HepG2 (cell line): ENCODE results near the gene FBXL7. TPM values are rescaled to one million over a fixed set of nuclear protein-coding genes. Genes with fewer than 3 reads are reported as not detected.

Source experiments
- ATAC-seq: fragments of 200-7000 bp; cut with Tn5 transposase; 3 replicates; pipeline ENCODE4 v1.9.1; 2020; ENCODE audit warnings: mild to moderate bottlenecking, moderate library complexity
- BruUV-seq: library from RNA; stranded (reverse); fragments of 400-500 nt; replicated peaks from 2 replicates; lab custom pipeline; 2021; lab: Mats Ljungman, UMichigan
- CTCF ChIA-PET: fragments of 300-600 bp; formaldehyde crosslinking; extraction: SDS; loops from one replicate; lab custom pipeline; 2021; ENCODE audit warnings: low total read pairs, inconsistent platforms, low intra/inter-chr PET ratio; lab: Yijun Ruan, JAX
- POLR2A ChIA-PET: fragments of 350-600 bp; sonication (Branson Sonifier 250); formaldehyde crosslinking; loops from one replicate; lab custom pipeline; 2020; ENCODE audit warnings: antibody characterized with exemption, inconsistent platforms; lab: Yijun Ruan, JAX
- DNase-seq: peaks from one replicate; pipeline ENCODE4 v3.0.0-alpha.2; 2015; ENCODE audit warnings: low spot score
- FAIRE-seq: peaks from 3 replicates; lab custom pipeline; 2011; peaks lifted over from hg19 to GRCh38; lab: Jason Lieb, UNC
- H2AFZ ChIP-seq: one replicate; pipeline ENCODE4 v1.6.1; 2011; ENCODE audit warnings: low read length, inconsistent platforms
- H3K27ac ChIP-seq: fragments of 300-600 bp; 3 replicates; pipeline ENCODE4 v1.8.0; 2011; ENCODE audit warnings: mixed run types, mild to moderate bottlenecking, mixed read lengths, low read length, inconsistent platforms; ENCODE audit not compliant: insufficient read depth; ENCODE audit errors: extremely low read length
- H3K27me3 ChIP-seq, 2 experiments: fragments of 200-600 bp in 1 of 2; 2 replicates in 1 of 2; 3 replicates in 1 of 2; pipeline versions ENCODE4 v1.6.0 to v1.8.0; 2011; ENCODE audit warnings: low read length in 2 of 2, mild to moderate bottlenecking in 2 of 2, moderate library complexity in 2 of 2, inconsistent platforms in 1 of 2; ENCODE audit not compliant: insufficient read depth in 2 of 2, control insufficient read depth in 1 of 2
- H3K36me3 ChIP-seq, 2 experiments: fragments of 200-600 bp in 1 of 2; replicated peaks in 1 of 2; 2 replicates in 1 of 2; 3 replicates in 1 of 2; pipeline versions ENCODE4 v1.5.1 to v1.8.0; 2011; ENCODE audit warnings: low read length in 2 of 2, inconsistent platforms in 1 of 2; ENCODE audit not compliant: insufficient read depth in 2 of 2, control insufficient read depth in 1 of 2
- H3K4me1 ChIP-seq: 2 replicates; pipeline ENCODE4 v1.5.1; 2012; ENCODE audit warnings: low read length, inconsistent platforms; ENCODE audit not compliant: insufficient read depth
- H3K4me2 ChIP-seq: 2 replicates; pipeline ENCODE4 v1.6.0; 2011; ENCODE audit warnings: low read depth, low read length, inconsistent platforms
- H3K4me3 ChIP-seq, 3 experiments: fragments of 200-600 bp in 1 of 3; sonication (generic), shearing (Covaris generic) in 1 of 3; replicated peaks in 1 of 3; 2 replicates each; pipeline ENCODE4 v1.5.1; 2011 to 2016; ENCODE audit warnings: low read length in 3 of 3, inconsistent platforms in 2 of 3, low read depth in 2 of 3, mild to moderate bottlenecking in 2 of 3, control low read depth in 1 of 3, mixed read lengths in 1 of 3; ENCODE audit not compliant: insufficient read depth in 1 of 3
- H3K79me2 ChIP-seq: one replicate; pipeline ENCODE4 v1.6.1; 2011; ENCODE audit warnings: low read length, inconsistent platforms; ENCODE audit not compliant: insufficient read depth
- H3K9ac ChIP-seq: 2 replicates; pipeline ENCODE4 v1.6.0; 2011; ENCODE audit warnings: mild to moderate bottlenecking, low read depth, low read length, inconsistent platforms; ENCODE audit not compliant: insufficient read depth
- H3K9me3 ChIP-seq: 2 replicates; pipeline ENCODE4 v1.5.1; 2012; ENCODE audit warnings: mild to moderate bottlenecking, low read length
- H4K20me1 ChIP-seq: 2 replicates; pipeline ENCODE4 v1.6.0; 2011; ENCODE audit warnings: inconsistent platforms, mild to moderate bottlenecking, low read length, moderate library complexity; ENCODE audit not compliant: insufficient read depth
- ARHGAP35 ChIP-seq: sonication (generic); formaldehyde crosslinking; IDR thresholded peaks from 2 replicates; pipeline ENCODE4 v1.9.0; 2022; ENCODE audit warnings: mild to moderate bottlenecking, inconsistent platforms, moderate library complexity, missing genetic modification reagents, borderline replicate concordance
- CHD4 ChIP-seq: fragments of 200-600 bp; sonication (generic); IDR thresholded peaks from 2 replicates; pipeline ENCODE4 v1.7.0; 2017; ENCODE audit warnings: mild to moderate bottlenecking, low read length, borderline replicate concordance
- JUND ChIP-seq: sonication (generic); formaldehyde crosslinking; IDR thresholded peaks from 2 replicates; pipeline ENCODE4 v1.8.0; 2022; ENCODE audit warnings: mild to moderate bottlenecking, missing genetic modification reagents
- RARG ChIP-seq: sonication (generic); formaldehyde crosslinking; IDR thresholded peaks from 2 replicates; pipeline ENCODE4 v1.4.0; 2020; ENCODE audit warnings: low read depth, mild to moderate bottlenecking, missing genetic modification reagents
- REXO4 ChIP-seq: sonication (generic); formaldehyde crosslinking; IDR thresholded peaks from 2 replicates; pipeline ENCODE4 v1.8.0; 2022; ENCODE audit warnings: missing genetic modification reagents, mild to moderate bottlenecking, borderline replicate concordance
- TMF1 ChIP-seq: sonication (generic); formaldehyde crosslinking; IDR thresholded peaks from 2 replicates; pipeline ENCODE4 v1.8.1; 2022; ENCODE audit warnings: low read depth, missing genetic modification reagents
- ZBTB38 ChIP-seq: sonication (generic); formaldehyde crosslinking; IDR thresholded peaks from 2 replicates; pipeline ENCODE4 v1.5.1; 2020; ENCODE audit warnings: mild to moderate bottlenecking, missing genetic modification reagents
- ZIK1 ChIP-seq: sonication (generic); formaldehyde crosslinking; IDR thresholded peaks from 2 replicates; pipeline ENCODE4 v1.5.0; 2020; ENCODE audit warnings: mild to moderate bottlenecking, low read depth, missing genetic modification reagents, borderline replicate concordance
- ZNF253 ChIP-seq: sonication (generic); formaldehyde crosslinking; IDR thresholded peaks from 2 replicates; pipeline ENCODE4 v1.8.0; 2022; ENCODE audit warnings: mild to moderate bottlenecking, missing genetic modification reagents, borderline replicate concordance
- ZNF432 ChIP-seq: sonication (generic); formaldehyde crosslinking; IDR thresholded peaks from 2 replicates; pipeline ENCODE4 v1.5.0; 2020; ENCODE audit warnings: missing genetic modification reagents, mild to moderate bottlenecking, borderline replicate concordance
- ZNF563 ChIP-seq: sonication (generic); formaldehyde crosslinking; IDR thresholded peaks from 2 replicates; pipeline ENCODE4 v1.8.0; 2022; ENCODE audit warnings: mild to moderate bottlenecking, moderate library complexity, missing genetic modification reagents
- WGBS: methylation state at CpG from one replicate; pipeline ENCODE4 v1.1.6; 2017; ENCODE audit warnings: low lambda C conversion rate; 5-methylcytosine and 5-hydroxymethylcytosine counted together
- in situ Hi-C: cut with HindIII; loops from 2 replicates; pipeline ENCODE4 v1.10.0; 2017; ENCODE audit warnings: low pct_unique_long_range_greater_than_20kb; ENCODE audit not compliant: extremely low pct_ligation_motif_present
- intact Hi-C: fragments of 100-400 bp; cut with micrococcal nuclease; formaldehyde crosslinking; loops from one replicate; pipeline ENCODE4 v1.10.0; 2022; ENCODE audit not compliant: unreplicated experiment
- polyA plus RNA-seq, 8 experiments: library from polyadenylated mRNA; depleted of rRNA in 3 of 8; stranded (reverse) in 7 of 8; unstranded in 1 of 8; fragments of >200 nt; fragmentation: Illumina TruSeq in 4 of 8; extraction: Trizol in 4 of 8; gene quantifications; 2 replicates each; pipeline versions ENCODE4 v1.2.1 to v1.2.3, GENCODE V29; 2011 to 2016; ENCODE audit warnings: low read depth in 4 of 8, missing spikeins in 1 of 8, mixed read lengths in 1 of 8; ENCODE audit not compliant: insufficient read depth in 1 of 8
- total RNA-seq, 5 experiments: library from RNA; depleted of rRNA; stranded (reverse); fragments of >200 nt; fragmentation: Illumina TruSeq; extraction: Trizol; gene quantifications; 2 replicates each; pipeline ENCODE4 v1.2.3, GENCODE V29; 2016; ENCODE audit warnings: low read depth in 1 of 5
- TF ChIP-seq, protein P1 (sequence below): sonication (generic); formaldehyde crosslinking; IDR thresholded peaks from 2 replicates; pipeline ENCODE4 v1.5.1; 2020; ENCODE audit warnings: missing genetic modification reagents, mild to moderate bottlenecking, borderline replicate concordance
- TF ChIP-seq, protein P2 (sequence below): sonication (generic); formaldehyde crosslinking; IDR thresholded peaks from 2 replicates; pipeline ENCODE4 v1.5.0; 2020; ENCODE audit warnings: mild to moderate bottlenecking, missing genetic modification reagents, moderate library complexity
- TF ChIP-seq, protein P3 (sequence below): sonication (generic); formaldehyde crosslinking; IDR thresholded peaks from 2 replicates; pipeline ENCODE4 v1.5.0; 2020; ENCODE audit warnings: missing genetic modification reagents
- TF ChIP-seq, protein P4 (sequence below): sonication (generic); formaldehyde crosslinking; IDR thresholded peaks from 2 replicates; pipeline ENCODE4 v1.4.0; 2020; ENCODE audit warnings: missing genetic modification reagents

FBXL7 gene
- total and polyA plus RNA-seq, 2 of the 13 experiments (the other 11 are each of a cell fraction or from before 2014, with no cell fraction given): 0.07 TPM; not detected in 1

DNA sequence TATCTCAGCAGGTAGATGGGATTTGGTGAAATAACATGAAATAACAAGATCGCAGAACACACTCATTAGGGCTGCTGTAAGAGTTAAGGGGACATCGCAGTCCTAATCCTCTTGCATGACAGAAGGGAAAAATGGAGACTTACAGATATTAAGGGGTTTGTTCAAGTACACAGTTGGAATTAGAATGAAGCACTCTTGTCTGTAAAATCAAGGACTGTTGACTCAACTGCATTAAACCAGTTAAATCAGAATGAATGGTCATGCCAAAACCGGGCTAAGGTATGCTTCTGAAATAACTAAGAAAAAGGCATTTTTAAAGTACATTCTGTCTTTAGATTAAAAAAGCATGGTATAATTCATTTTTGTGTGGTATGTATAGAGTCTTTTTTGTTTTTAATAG is 95.9 kb downstream of the FBXL7 start:
- BruUV-seq: no TSS peak
- Histone ChIP-seq H3K4me3 (no peak overlapping the region), H3K27me3 (no peaks in the 10 kb centered on the region), H3K79me2 (no peaks in the 10 kb centered on the region), H2AFZ (no peak overlapping the region), H3K4me2 (no peak overlapping the region), H3K9me3 (no peaks in the 10 kb centered on the region), H3K9ac (no peak overlapping the region), H3K36me3 (no peaks in the 10 kb centered on the region), H3K27ac (no peak overlapping the region), H4K20me1 (no peaks in the 10 kb centered on the region), H3K4me1 (no peaks in the 10 kb centered on the region)
- 18% methylated on average over 3 of the region's 3 CpGs for WGBS
- DNase-seq (no peak), ATAC-seq (no peak), FAIRE-seq (no peak)
- intact Hi-C loops (no loop called here), in situ Hi-C loops (no loop called here)
- TF ChIP-seq ZIK1 (CRISPR knock-in tag) (no peak), ARHGAP35 (CRISPR knock-in tag) (no peak), ZNF253 (CRISPR knock-in tag) (no peak), RARG (CRISPR knock-in tag) (no peak), CHD4 (no peak), ZBTB38 (CRISPR knock-in tag) (no peak), ZNF563 (CRISPR knock-in tag) (no peak), JUND (CRISPR knock-in tag) (no peak), TMF1 (CRISPR knock-in tag) (no peak), ZNF432 (no peak), REXO4 (no peak)
- TF ChIP-seq, protein P1, sequence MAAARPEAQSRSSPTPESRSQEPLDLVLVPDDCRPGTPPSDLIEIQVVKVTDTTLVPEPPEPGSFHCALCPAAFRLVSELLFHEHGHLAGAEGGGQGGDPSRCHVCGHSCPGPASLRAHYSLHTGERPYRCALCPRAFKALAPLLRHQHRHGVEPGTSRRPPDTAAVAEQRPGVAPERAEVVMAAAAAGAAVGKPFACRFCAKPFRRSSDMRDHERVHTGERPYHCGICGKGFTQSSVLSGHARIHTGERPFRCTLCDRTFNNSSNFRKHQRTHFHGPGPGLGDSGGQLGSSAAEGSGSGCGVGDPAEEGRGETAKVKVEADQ (CRISPR knock-in tag): no peak
- TF ChIP-seq, protein P2, sequence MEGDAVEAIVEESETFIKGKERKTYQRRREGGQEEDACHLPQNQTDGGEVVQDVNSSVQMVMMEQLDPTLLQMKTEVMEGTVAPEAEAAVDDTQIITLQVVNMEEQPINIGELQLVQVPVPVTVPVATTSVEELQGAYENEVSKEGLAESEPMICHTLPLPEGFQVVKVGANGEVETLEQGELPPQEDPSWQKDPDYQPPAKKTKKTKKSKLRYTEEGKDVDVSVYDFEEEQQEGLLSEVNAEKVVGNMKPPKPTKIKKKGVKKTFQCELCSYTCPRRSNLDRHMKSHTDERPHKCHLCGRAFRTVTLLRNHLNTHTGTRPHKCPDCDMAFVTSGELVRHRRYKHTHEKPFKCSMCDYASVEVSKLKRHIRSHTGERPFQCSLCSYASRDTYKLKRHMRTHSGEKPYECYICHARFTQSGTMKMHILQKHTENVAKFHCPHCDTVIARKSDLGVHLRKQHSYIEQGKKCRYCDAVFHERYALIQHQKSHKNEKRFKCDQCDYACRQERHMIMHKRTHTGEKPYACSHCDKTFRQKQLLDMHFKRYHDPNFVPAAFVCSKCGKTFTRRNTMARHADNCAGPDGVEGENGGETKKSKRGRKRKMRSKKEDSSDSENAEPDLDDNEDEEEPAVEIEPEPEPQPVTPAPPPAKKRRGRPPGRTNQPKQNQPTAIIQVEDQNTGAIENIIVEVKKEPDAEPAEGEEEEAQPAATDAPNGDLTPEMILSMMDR (CRISPR knock-in tag): no peak
- TF ChIP-seq, protein P3, sequence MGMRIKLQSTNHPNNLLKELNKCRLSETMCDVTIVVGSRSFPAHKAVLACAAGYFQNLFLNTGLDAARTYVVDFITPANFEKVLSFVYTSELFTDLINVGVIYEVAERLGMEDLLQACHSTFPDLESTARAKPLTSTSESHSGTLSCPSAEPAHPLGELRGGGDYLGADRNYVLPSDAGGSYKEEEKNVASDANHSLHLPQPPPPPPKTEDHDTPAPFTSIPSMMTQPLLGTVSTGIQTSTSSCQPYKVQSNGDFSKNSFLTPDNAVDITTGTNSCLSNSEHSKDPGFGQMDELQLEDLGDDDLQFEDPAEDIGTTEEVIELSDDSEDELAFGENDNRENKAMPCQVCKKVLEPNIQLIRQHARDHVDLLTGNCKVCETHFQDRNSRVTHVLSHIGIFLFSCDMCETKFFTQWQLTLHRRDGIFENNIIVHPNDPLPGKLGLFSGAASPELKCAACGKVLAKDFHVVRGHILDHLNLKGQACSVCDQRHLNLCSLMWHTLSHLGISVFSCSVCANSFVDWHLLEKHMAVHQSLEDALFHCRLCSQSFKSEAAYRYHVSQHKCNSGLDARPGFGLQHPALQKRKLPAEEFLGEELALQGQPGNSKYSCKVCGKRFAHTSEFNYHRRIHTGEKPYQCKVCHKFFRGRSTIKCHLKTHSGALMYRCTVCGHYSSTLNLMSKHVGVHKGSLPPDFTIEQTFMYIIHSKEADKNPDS: no peak
- TF ChIP-seq, protein P4, sequence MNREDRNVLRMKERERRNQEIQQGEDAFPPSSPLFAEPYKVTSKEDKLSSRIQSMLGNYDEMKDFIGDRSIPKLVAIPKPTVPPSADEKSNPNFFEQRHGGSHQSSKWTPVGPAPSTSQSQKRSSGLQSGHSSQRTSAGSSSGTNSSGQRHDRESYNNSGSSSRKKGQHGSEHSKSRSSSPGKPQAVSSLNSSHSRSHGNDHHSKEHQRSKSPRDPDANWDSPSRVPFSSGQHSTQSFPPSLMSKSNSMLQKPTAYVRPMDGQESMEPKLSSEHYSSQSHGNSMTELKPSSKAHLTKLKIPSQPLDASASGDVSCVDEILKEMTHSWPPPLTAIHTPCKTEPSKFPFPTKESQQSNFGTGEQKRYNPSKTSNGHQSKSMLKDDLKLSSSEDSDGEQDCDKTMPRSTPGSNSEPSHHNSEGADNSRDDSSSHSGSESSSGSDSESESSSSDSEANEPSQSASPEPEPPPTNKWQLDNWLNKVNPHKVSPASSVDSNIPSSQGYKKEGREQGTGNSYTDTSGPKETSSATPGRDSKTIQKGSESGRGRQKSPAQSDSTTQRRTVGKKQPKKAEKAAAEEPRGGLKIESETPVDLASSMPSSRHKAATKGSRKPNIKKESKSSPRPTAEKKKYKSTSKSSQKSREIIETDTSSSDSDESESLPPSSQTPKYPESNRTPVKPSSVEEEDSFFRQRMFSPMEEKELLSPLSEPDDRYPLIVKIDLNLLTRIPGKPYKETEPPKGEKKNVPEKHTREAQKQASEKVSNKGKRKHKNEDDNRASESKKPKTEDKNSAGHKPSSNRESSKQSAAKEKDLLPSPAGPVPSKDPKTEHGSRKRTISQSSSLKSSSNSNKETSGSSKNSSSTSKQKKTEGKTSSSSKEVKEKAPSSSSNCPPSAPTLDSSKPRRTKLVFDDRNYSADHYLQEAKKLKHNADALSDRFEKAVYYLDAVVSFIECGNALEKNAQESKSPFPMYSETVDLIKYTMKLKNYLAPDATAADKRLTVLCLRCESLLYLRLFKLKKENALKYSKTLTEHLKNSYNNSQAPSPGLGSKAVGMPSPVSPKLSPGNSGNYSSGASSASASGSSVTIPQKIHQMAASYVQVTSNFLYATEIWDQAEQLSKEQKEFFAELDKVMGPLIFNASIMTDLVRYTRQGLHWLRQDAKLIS (CRISPR knock-in tag): no peak
- CTCF ChIA-PET: no interaction called here
- POLR2A ChIA-PET: no interaction called here
